ENCODE data around the gene STRN4.

DNA sequence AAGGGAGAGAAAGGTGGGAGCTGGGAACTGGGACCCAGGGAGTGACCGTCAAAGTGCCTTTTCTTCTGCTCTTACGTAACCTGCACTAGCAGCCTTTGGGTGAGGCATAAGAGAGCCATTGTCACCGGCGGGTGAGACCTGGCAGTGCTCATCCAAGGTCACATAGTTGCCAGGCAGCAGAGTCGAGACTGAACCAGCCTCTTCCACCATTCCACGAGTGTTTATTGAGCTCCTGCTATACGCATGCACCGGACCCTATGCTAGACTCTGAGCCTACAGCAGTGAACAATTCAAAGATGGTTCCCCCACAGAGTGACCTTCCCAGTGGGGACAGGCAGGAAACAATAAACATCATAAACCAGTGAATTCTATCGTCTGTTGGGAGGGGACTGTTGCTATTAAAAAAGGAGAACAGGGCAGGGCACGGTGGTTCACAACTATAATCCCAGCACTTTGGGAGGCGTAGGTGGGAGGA is 18.6 kb upstream of the STRN4 start:
- TF ChIP-seq, protein P1, sequence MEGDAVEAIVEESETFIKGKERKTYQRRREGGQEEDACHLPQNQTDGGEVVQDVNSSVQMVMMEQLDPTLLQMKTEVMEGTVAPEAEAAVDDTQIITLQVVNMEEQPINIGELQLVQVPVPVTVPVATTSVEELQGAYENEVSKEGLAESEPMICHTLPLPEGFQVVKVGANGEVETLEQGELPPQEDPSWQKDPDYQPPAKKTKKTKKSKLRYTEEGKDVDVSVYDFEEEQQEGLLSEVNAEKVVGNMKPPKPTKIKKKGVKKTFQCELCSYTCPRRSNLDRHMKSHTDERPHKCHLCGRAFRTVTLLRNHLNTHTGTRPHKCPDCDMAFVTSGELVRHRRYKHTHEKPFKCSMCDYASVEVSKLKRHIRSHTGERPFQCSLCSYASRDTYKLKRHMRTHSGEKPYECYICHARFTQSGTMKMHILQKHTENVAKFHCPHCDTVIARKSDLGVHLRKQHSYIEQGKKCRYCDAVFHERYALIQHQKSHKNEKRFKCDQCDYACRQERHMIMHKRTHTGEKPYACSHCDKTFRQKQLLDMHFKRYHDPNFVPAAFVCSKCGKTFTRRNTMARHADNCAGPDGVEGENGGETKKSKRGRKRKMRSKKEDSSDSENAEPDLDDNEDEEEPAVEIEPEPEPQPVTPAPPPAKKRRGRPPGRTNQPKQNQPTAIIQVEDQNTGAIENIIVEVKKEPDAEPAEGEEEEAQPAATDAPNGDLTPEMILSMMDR (IDR thresholded peaks at IDR 0.05; ENCODE audit: insufficient read depth, low read length) = no peak
- no peak for TF ChIP-seq POLR2AphosphoS5 (IDR thresholded peaks at IDR 0.05; ENCODE audit: low read depth)
- TF ChIP-seq SPI1 (IDR thresholded peaks at IDR 0.05; ENCODE audit: borderline replicate concordance, low read depth) = no peak
- TF ChIP-seq GABPA (IDR thresholded peaks at IDR 0.05; ENCODE audit: low read depth) = no peak
- TF ChIP-seq, protein P2, sequence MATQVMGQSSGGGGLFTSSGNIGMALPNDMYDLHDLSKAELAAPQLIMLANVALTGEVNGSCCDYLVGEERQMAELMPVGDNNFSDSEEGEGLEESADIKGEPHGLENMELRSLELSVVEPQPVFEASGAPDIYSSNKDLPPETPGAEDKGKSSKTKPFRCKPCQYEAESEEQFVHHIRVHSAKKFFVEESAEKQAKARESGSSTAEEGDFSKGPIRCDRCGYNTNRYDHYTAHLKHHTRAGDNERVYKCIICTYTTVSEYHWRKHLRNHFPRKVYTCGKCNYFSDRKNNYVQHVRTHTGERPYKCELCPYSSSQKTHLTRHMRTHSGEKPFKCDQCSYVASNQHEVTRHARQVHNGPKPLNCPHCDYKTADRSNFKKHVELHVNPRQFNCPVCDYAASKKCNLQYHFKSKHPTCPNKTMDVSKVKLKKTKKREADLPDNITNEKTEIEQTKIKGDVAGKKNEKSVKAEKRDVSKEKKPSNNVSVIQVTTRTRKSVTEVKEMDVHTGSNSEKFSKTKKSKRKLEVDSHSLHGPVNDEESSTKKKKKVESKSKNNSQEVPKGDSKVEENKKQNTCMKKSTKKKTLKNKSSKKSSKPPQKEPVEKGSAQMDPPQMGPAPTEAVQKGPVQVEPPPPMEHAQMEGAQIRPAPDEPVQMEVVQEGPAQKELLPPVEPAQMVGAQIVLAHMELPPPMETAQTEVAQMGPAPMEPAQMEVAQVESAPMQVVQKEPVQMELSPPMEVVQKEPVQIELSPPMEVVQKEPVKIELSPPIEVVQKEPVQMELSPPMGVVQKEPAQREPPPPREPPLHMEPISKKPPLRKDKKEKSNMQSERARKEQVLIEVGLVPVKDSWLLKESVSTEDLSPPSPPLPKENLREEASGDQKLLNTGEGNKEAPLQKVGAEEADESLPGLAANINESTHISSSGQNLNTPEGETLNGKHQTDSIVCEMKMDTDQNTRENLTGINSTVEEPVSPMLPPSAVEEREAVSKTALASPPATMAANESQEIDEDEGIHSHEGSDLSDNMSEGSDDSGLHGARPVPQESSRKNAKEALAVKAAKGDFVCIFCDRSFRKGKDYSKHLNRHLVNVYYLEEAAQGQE (IDR thresholded peaks at IDR 0.05; ENCODE audit: insufficient replicate concordance, low read depth) = no peak
